Tibial nerve (tissue), 4 donors: ENCODE data around the gene PARP12.

Source experiments
- EP300 ChIP-seq, 2 donors: sonication (generic); formaldehyde crosslinking; IDR thresholded peaks; one replicate each; pipeline ENCODE4 v1.6.1; 2017; ENCODE audit warnings: antibody characterized with exemption in 2 of 2, mild to moderate bottlenecking in 1 of 2
- POLR2A ChIP-seq, 2 donors: fragments of 450-650 bp; IDR thresholded peaks; one replicate each; pipeline ENCODE4 v1.6.1; 2017; ENCODE audit warnings: antibody characterized with exemption in 2 of 2, mild to moderate bottlenecking in 2 of 2, moderate library complexity in 2 of 2
- TF ChIP-seq, protein P1 (sequence below), 5 experiments: fragments of 200-600 bp in 3 of 5; fragments of 450-650 bp in 2 of 5; sonication (generic) in 3 of 5; IDR thresholded peaks; one replicate each; pipeline ENCODE4 v1.5.1; 2016 to 2019; ENCODE audit warnings: antibody characterized with exemption in 5 of 5, mild to moderate bottlenecking in 3 of 5, moderate library complexity in 2 of 5

- TF ChIP-seq, protein P1, sequence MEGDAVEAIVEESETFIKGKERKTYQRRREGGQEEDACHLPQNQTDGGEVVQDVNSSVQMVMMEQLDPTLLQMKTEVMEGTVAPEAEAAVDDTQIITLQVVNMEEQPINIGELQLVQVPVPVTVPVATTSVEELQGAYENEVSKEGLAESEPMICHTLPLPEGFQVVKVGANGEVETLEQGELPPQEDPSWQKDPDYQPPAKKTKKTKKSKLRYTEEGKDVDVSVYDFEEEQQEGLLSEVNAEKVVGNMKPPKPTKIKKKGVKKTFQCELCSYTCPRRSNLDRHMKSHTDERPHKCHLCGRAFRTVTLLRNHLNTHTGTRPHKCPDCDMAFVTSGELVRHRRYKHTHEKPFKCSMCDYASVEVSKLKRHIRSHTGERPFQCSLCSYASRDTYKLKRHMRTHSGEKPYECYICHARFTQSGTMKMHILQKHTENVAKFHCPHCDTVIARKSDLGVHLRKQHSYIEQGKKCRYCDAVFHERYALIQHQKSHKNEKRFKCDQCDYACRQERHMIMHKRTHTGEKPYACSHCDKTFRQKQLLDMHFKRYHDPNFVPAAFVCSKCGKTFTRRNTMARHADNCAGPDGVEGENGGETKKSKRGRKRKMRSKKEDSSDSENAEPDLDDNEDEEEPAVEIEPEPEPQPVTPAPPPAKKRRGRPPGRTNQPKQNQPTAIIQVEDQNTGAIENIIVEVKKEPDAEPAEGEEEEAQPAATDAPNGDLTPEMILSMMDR (IDR thresholded peaks at IDR 0.05), result no peak
- TF ChIP-seq POLR2A (IDR thresholded peaks at IDR 0.05) (no peak), EP300 (IDR thresholded peaks at IDR 0.05) (no peak)
Observed at GRCh38 chr7:140047197-140047596, 15.6 kb downstream of the PARP12 start.
